DND-41 (cell line): ENCODE data around the gene MED31.

Experiments used
- ATAC-seq: fragments of 200-7000 bp; cut with Tn5 transposase; 3 replicates; pipeline ENCODE4 v1.9.1; 2021; ENCODE audit warnings: low read depth; ENCODE audit not compliant: insufficient read depth
- DNase-seq: peaks from one replicate; pipeline ENCODE4 v3.0.0-alpha.2; 2020
- H2AFZ ChIP-seq: 2 replicates; pipeline ENCODE4 v1.6.0; 2012; ENCODE audit warnings: low read depth, low read length
- H3K27ac ChIP-seq: 2 replicates; pipeline ENCODE4 v1.5.1; 2012; ENCODE audit warnings: low read length, inconsistent platforms
- H3K27me3 ChIP-seq: fragments of 200-600 bp; sonication (generic); 2 replicates; pipeline ENCODE4 v1.6.0; 2012; ENCODE audit warnings: low read length, mild to moderate bottlenecking, inconsistent platforms; ENCODE audit not compliant: insufficient read depth, poor library complexity
- H3K36me3 ChIP-seq: 2 replicates; pipeline ENCODE4 v1.5.1; 2012; ENCODE audit warnings: low read length, inconsistent platforms; ENCODE audit not compliant: insufficient read depth
- H3K4me1 ChIP-seq: 2 replicates; pipeline ENCODE4 v1.5.1; 2012; ENCODE audit warnings: mild to moderate bottlenecking, low read length; ENCODE audit not compliant: insufficient read depth
- H3K4me2 ChIP-seq: 2 replicates; pipeline ENCODE4 v1.6.0; 2012; ENCODE audit warnings: mild to moderate bottlenecking, moderate library complexity, low read length, inconsistent platforms; ENCODE audit not compliant: insufficient read depth
- H3K4me3 ChIP-seq, 2 experiments: fragments of 200-600 bp in 1 of 2; shearing (Covaris generic) in 1 of 2; 2 replicates each; pipeline ENCODE4 v1.5.1; 2012 to 2016; ENCODE audit warnings: inconsistent platforms in 2 of 2, low read length in 2 of 2, mild to moderate bottlenecking in 2 of 2, low read depth in 1 of 2, moderate library complexity in 1 of 2
- H3K79me2 ChIP-seq: 2 replicates; pipeline ENCODE4 v1.6.0; 2012; ENCODE audit warnings: low read length, inconsistent platforms; ENCODE audit not compliant: insufficient read depth
- H3K9ac ChIP-seq: 2 replicates; pipeline ENCODE4 v1.6.0; 2012; ENCODE audit warnings: low read depth, mild to moderate bottlenecking, inconsistent platforms, low read length, moderate library complexity
- H3K9me3 ChIP-seq: 2 replicates; pipeline ENCODE4 v1.5.1; 2012; ENCODE audit warnings: low read length, moderate library complexity, mild to moderate bottlenecking, inconsistent platforms; ENCODE audit not compliant: insufficient read depth, severe bottlenecking
- H4K20me1 ChIP-seq: 2 replicates; pipeline ENCODE4 v1.6.0; 2012; ENCODE audit warnings: low read length; ENCODE audit not compliant: insufficient read depth
- CTCF ChIP-seq: IDR thresholded peaks from 2 replicates; pipeline ENCODE4 v1.5.1; 2012; ENCODE audit warnings: borderline replicate concordance, low read length, moderate library complexity, mild to moderate bottlenecking; ENCODE audit not compliant: poor library complexity, severe bottlenecking; ENCODE audit errors: extremely low read depth
- EZH2 ChIP-seq: IDR thresholded peaks from 3 replicates; pipeline ENCODE4 v1.6.1; 2012; ENCODE audit warnings: borderline replicate concordance, low read depth, mild to moderate bottlenecking, moderate library complexity, low read length, inconsistent platforms; ENCODE audit not compliant: severe bottlenecking

The MED31 gene

GRCh38 chr17:6642592-6642991 lies 8.8 kb downstream of the MED31 start:
- Histone ChIP-seq H3K4me2 (peak overlapping the region; percentile 81), H3K4me1 (peaks cover 49% of the 10 kb centered on the region), H2AFZ (no peak overlapping the region), H3K4me3 (peak overlapping the region in 1 of 2 experiments; percentile 67; a peak in 1 of 4 replicates), H3K9me3 (no peaks in the 10 kb centered on the region), H3K27me3 (no peaks in the 10 kb centered on the region), H3K9ac (peak overlapping the region; percentile 65; the same call in 1 of the 2 replicates), H3K79me2 (peaks cover 79% of the 10 kb centered on the region), H3K27ac (no peak overlapping the region), H4K20me1 (peaks cover 26% of the 10 kb centered on the region; the same call in 1 of the 2 replicates), H3K36me3 (peaks cover 35% of the 10 kb centered on the region)
- TF ChIP-seq EZH2 (no peak), CTCF (no peak)
- DNase-seq, result no peak
- ATAC-seq, result no peak

- ATAC-seq (no peak; the same call in 2 of the 3 replicates), DNase-seq (no peak)
- Histone ChIP-seq H3K27ac (peak overlapping the region; percentile 99), H3K9me3 (no peaks in the 10 kb centered on the region), H3K4me2 (peak overlapping the region; percentile 81), H3K27me3 (no peaks in the 10 kb centered on the region), H2AFZ (peak overlapping the region; percentile 99), H3K4me1 (peaks cover 49% of the 10 kb centered on the region), H3K36me3 (peaks cover 30% of the 10 kb centered on the region), H3K79me2 (peaks cover 69% of the 10 kb centered on the region), H3K4me3 (peak overlapping the region; percentile 41 to 67), H3K9ac (peak overlapping the region; percentile 65), H4K20me1 (peaks cover 24% of the 10 kb centered on the region; the same call in 1 of the 2 replicates)
- no peak for TF ChIP-seq EZH2
- TF ChIP-seq CTCF, result peak; percentile 3
These were observed 10.1 kb downstream of the MED31 start for GRCh38 chr17:6641247-6641863.

- TF ChIP-seq EZH2 (no peak), CTCF (no peak)
- Histone ChIP-seq H4K20me1 (peaks cover 21% of the 10 kb centered on the region; the same call in 1 of the 2 replicates), H3K4me1 (peaks cover 49% of the 10 kb centered on the region), H2AFZ (peak within 1 kb of the TSS; percentile 99), H3K27me3 (no peaks in the 10 kb centered on the region), H3K27ac (peak within 1 kb of the TSS; percentile 99), H3K79me2 (peaks cover 66% of the 10 kb centered on the region), H3K4me2 (peak within 1 kb of the TSS; percentile 81), H3K9me3 (no peaks in the 10 kb centered on the region), H3K9ac (peak within 1 kb of the TSS; percentile 65), H3K36me3 (peaks cover 26% of the 10 kb centered on the region), H3K4me3 (peak within 1 kb of the TSS; percentile 41 to 67)
- ATAC-seq (peak; percentile 86), DNase-seq (peak; percentile 92)
These were observed 10.7 kb downstream of the MED31 start, which contains the start of the genes KIAA0753 and TXNDC17 for GRCh38 chr17:6640536-6641246. KIAA0753 (minus strand) TSS chr17:6640711; CDS start chr17:6635103, 5,608 bp downstream. TXNDC17 (plus strand) TSS chr17:6641060; CDS start chr17:6641083, 23 bp downstream.
